Measurements from ENCODE around the gene ELAPOR1.

The ELAPOR1 gene

GRCh38 chr1:109131059-109131458, 17.1 kb downstream of the ELAPOR1 start:
- TF ChIP-seq, protein P1, sequence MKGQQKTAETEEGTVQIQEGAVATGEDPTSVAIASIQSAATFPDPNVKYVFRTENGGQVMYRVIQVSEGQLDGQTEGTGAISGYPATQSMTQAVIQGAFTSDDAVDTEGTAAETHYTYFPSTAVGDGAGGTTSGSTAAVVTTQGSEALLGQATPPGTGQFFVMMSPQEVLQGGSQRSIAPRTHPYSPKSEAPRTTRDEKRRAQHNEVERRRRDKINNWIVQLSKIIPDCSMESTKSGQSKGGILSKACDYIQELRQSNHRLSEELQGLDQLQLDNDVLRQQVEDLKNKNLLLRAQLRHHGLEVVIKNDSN (IDR thresholded peaks at IDR 0.05): no peak
- TF ChIP-seq ZBTB7A (IDR thresholded peaks at IDR 0.05; ENCODE audit: low read depth) (no peak), CREB1 (IDR thresholded peaks at IDR 0.05; ENCODE audit: low read depth) (no peak), TAF1 (IDR thresholded peaks at IDR 0.05; ENCODE audit: low read depth) (no peak), TCF12 (IDR thresholded peaks at IDR 0.05; ENCODE audit: low read depth) (no peak), YY1 (IDR thresholded peaks at IDR 0.05; ENCODE audit: low read depth) (no peak), NFIC (IDR thresholded peaks at IDR 0.05) (no peak), EP300 (IDR thresholded peaks at IDR 0.05; ENCODE audit: borderline replicate concordance) (no peak), EGR1 (IDR thresholded peaks at IDR 0.05) (no peak)
- TF ChIP-seq, protein P2, sequence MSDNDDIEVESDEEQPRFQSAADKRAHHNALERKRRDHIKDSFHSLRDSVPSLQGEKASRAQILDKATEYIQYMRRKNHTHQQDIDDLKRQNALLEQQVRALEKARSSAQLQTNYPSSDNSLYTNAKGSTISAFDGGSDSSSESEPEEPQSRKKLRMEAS (IDR thresholded peaks at IDR 0.05): no peak

DNA sequence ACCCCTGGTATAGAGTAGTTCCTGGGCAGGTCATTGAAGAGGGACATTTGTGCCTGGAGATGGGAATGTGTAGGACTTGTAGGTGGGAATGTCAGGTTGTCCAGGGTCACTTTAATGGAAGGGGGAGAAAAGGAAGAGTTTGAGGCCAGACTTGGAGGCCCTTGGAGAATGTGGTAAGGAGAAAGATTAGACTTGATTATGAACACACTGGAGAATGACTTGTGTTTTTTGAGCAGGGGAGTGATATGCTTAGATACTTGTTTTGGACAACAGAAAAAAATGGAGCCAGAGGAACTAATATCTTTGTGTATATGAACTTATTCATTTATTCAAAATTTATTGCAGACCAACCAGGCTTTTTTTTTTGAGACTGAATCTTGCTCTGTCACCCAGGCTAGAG, 17.9 kb downstream of the ELAPOR1 start:
- TF ChIP-seq TCF12 (IDR thresholded peaks at IDR 0.05; ENCODE audit: low read depth): no peak
- no peak for TF ChIP-seq ZBTB7A (IDR thresholded peaks at IDR 0.05; ENCODE audit: low read depth)
- no peak for TF ChIP-seq RAD21 (IDR thresholded peaks at IDR 0.05; ENCODE audit: low read depth)
- TF ChIP-seq CREB1 (IDR thresholded peaks at IDR 0.05; ENCODE audit: low read depth): no peak
- TF ChIP-seq TEAD4 (IDR thresholded peaks at IDR 0.05): no peak

GRCh38 chr1:109133002-109133706, 19.2 kb downstream of the ELAPOR1 start:
- no peak for TF ChIP-seq REST (IDR thresholded peaks at IDR 0.05; ENCODE audit: low read depth)
- no peak for TF ChIP-seq TEAD4 (IDR thresholded peaks at IDR 0.05)
- no peak for TF ChIP-seq YY1 (IDR thresholded peaks at IDR 0.05; ENCODE audit: low read depth)
- TF ChIP-seq EGR1 (IDR thresholded peaks at IDR 0.05): no peak
- TF ChIP-seq CEBPB (IDR thresholded peaks at IDR 0.05): no peak
- no peak for TF ChIP-seq RAD21 (IDR thresholded peaks at IDR 0.05; ENCODE audit: low read depth)
- TF ChIP-seq EP300 (IDR thresholded peaks at IDR 0.05; ENCODE audit: borderline replicate concordance): no peak
- no peak for TF ChIP-seq TCF12 (IDR thresholded peaks at IDR 0.05; ENCODE audit: low read depth)
- TF ChIP-seq TAF1 (IDR thresholded peaks at IDR 0.05; ENCODE audit: low read depth): no peak
- no peak for TF ChIP-seq NFIC (IDR thresholded peaks at IDR 0.05)
- TF ChIP-seq, protein P2 (IDR thresholded peaks at IDR 0.05): no peak
- TF ChIP-seq, protein P1 (IDR thresholded peaks at IDR 0.05): no peak
- no peak for TF ChIP-seq FOXM1 (IDR thresholded peaks at IDR 0.05; ENCODE audit: borderline replicate concordance, low read depth)
- no peak for TF ChIP-seq ZBTB7A (IDR thresholded peaks at IDR 0.05; ENCODE audit: low read depth)
- TF ChIP-seq CREB1 (IDR thresholded peaks at IDR 0.05; ENCODE audit: low read depth): no peak

DNA sequence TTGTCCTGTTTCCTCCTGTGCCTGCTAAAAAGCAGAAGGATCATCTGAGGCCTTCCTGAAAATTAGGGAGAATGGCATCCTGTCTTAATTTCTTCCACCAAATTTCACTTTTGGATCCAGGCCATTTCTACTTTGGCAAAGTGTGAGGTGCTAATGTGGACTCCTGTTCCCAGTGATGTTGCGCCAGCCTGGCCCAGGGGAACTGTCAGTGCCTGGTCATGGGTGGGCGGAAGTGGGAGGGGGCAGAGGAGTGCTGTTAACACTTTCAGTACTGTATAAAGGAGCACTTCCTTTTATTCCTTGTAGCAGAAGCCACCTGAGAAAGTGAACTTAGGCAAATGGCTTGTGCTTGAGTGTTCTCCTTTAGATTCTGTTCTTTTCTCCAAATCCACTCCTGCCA, 19.9 kb downstream of the ELAPOR1 start:
- TF ChIP-seq, protein P1 (IDR thresholded peaks at IDR 0.05): no peak
- no peak for TF ChIP-seq YY1 (IDR thresholded peaks at IDR 0.05; ENCODE audit: low read depth)
- TF ChIP-seq, protein P2 (IDR thresholded peaks at IDR 0.05): no peak
- TF ChIP-seq FOXM1 (IDR thresholded peaks at IDR 0.05; ENCODE audit: borderline replicate concordance, low read depth): no peak
- TF ChIP-seq EP300 (IDR thresholded peaks at IDR 0.05; ENCODE audit: borderline replicate concordance): no peak
- no peak for TF ChIP-seq REST (IDR thresholded peaks at IDR 0.05; ENCODE audit: low read depth)

GRCh38 chr1:109134423-109134822, 20.5 kb downstream of the ELAPOR1 start:
- TF ChIP-seq, protein P1 (IDR thresholded peaks at IDR 0.05): no peak
- TF ChIP-seq FOXM1 (IDR thresholded peaks at IDR 0.05; ENCODE audit: borderline replicate concordance, low read depth) (no peak), EP300 (IDR thresholded peaks at IDR 0.05; ENCODE audit: borderline replicate concordance) (no peak), REST (IDR thresholded peaks at IDR 0.05; ENCODE audit: low read depth) (no peak), CREB1 (IDR thresholded peaks at IDR 0.05; ENCODE audit: low read depth) (no peak), YY1 (IDR thresholded peaks at IDR 0.05; ENCODE audit: low read depth) (no peak), CEBPB (IDR thresholded peaks at IDR 0.05) (no peak)
